VCaP (cell line): ENCODE results near the gene KIFC1.

ENCODE experiments used
- H3K27ac ChIP-seq: fragments of 450-650 bp; 2 replicates; pipeline ENCODE4 v1.5.1; 2017
- CTCF ChIP-seq: fragments of 450-650 bp; conservative IDR thresholded peaks from 2 replicates; pipeline ENCODE4 v1.5.1; 2017; ENCODE audit warnings: mild to moderate bottlenecking, moderate library complexity

KIFC1 gene

DNA sequence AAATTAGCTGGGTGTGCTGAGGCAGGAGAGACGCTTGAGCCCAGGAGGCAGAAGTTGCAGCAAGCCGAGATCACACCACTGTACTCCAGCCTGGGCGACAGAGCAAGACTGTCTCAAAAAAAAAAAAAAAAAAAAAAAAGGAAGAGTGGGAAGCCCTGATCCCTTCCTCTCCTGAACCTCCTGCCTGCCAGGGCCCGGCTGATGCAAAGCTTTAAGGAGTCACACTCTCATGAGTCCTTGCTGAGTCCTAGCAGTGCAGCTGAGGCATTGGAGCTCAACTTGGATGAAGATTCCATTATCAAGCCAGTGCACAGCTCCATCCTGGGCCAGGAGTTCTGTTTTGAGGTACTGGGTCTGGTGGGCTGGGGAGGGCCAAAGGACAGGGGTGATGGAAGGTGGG, 43.3 kb downstream of the KIFC1 start:
- no peak overlapping the region for H3K27ac ChIP-seq

DNA sequence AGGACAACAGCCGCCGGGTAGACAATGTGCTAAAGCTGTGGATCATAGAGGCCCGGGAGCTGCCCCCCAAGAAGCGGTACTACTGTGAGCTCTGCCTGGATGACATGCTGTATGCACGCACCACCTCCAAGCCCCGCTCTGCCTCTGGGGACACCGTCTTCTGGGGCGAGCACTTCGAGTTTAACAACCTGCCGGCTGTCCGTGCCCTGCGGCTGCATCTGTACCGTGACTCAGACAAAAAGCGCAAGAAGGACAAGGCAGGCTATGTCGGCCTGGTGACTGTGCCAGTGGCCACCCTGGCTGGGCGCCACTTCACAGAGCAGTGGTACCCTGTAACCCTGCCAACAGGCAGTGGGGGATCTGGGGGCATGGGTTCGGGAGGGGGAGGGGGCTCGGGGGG, 46.0 kb downstream of the KIFC1 start:
- TF ChIP-seq CTCF = no peak
- no peak overlapping the region for H3K27ac ChIP-seq

More for the DNA sequence above, 43.3 kb downstream of the KIFC1 start:
- no peak for TF ChIP-seq CTCF

DNA sequence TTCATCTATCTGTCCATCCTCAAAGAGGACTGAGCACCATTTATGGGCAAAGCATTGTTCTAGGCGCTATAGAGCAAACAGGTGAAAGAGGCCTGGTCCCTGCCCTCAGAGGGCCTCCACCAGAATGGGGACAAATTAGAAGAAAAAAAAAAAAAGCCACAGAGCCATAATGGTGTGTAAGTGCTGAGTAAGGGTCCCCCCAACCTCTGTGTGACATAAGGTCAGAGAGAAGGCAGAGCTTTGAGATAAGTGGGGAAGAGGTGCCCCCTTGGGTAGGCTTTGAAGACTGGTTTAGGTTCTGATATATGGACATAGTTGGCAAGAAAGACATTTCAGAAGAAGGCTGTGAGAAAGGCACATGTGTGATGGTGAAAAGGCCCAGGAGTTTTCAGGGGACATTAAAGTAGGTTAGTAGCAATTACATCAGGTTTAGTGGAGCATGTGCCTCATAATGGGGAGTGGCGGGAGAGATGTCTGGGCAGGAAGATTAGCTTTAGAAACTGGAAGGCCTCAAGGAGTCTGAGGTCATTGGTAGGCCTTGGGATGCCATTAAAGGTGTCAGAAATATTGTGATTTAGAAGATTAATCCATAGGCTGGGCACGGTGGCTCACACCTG, 47.5 kb downstream of the KIFC1 start:
- no peak overlapping the region for H3K27ac ChIP-seq
- TF ChIP-seq CTCF = no peak

DNA sequence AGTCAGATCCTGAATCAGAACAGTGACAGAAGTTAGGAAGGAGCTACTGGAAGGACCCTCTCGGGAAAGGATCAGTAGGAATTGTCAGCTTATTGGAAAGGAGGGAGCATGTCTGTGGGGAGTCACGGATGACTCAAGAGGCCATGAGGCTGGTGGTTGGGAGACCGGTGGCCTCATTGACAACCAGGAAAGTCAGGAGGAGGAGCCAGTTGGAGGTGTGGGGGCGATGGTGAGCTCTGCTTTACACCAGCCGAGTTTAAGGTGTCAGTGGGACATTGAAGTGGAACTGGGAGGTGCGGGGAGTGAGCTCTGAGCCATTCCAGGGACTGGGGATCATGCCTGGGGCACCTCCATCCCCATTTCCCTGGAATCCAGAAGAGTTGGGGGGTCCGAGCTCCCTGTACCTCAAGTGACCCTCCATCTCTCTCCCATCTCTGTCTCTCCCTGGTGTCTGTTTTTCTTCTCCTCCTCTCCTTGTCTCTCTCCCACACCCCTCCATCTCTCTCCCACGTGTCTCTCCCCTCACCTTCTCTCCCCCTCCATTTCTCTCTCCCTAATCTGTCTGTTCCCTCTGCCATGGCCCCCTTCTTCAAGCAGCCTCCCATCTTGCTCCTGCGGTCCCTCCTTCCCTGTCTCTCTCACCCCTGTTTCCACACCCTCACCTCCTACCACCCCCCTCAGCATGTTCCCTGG, 48.5 kb downstream of the KIFC1 start:
- no peak overlapping the region for H3K27ac ChIP-seq
- TF ChIP-seq CTCF = no peak

- H3K27ac ChIP-seq = no peak overlapping the region
- TF ChIP-seq CTCF = no peak
Observed at GRCh38 chr6:33440649-33441309, 49.2 kb downstream of the KIFC1 start.

- no peak for TF ChIP-seq CTCF
- no peak overlapping the region for H3K27ac ChIP-seq
Observed at GRCh38 chr6:33441457-33441856, 49.8 kb downstream of the KIFC1 start.

- TF ChIP-seq CTCF = no peak
- H3K27ac ChIP-seq = no peak overlapping the region
Observed at GRCh38 chr6:33442283-33442682, 50.7 kb downstream of the KIFC1 start.
